Measurements from ENCODE around the gene DCTN5. TPM values are rescaled to one million over a fixed set of nuclear protein-coding genes. Genes with fewer than 3 reads are reported as not detected.

DCTN5 gene
- polyA plus RNA-seq, 1 of the 3 experiments (the other 2 are of a cell fraction) = 45.6 TPM

DNA sequence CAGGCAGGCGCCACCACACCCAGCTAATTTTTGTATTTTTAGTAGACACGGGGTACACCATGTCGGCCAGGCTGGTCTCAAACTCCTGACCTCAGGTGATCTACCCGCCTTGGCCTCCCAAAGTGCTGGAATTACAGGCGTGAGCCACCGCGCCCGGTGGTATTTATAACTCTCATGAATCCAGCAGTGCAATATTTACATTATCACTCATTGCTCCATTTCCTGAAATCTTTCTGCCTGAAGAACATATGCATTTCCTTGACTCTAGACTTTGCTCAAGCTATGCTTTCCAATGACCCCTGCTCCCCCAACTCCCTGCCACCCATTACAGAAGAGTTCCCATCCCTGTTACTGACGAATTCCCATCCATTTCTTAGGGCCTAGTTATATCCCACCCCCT is 25.5 kb upstream of the DCTN5 start:
- ChIA-PET POLR2A (no interaction called here), CTCF (no interaction called here)
- no peak for DNase-seq
- no peak overlapping the region for H3K9ac ChIP-seq
- no peaks in the 10 kb centered on the region for H3F3A ChIP-seq (replicated peaks; ENCODE audit: insufficient read depth)
- H3K9me3 ChIP-seq = no peaks in the 10 kb centered on the region
- no peak overlapping the region for H3K27ac ChIP-seq (ENCODE audit: low read depth in 2 of 2, low read length in 1 of 2)
- no peak overlapping the region for H3K4me3 ChIP-seq (ENCODE audit: low read depth in 2 of 2, low read length in 1 of 2)
- H3K79me2 ChIP-seq (ENCODE audit: insufficient read depth) = no peaks in the 10 kb centered on the region
- H3K4me2 ChIP-seq = no peak overlapping the region
- H3K27me3 ChIP-seq (ENCODE audit: insufficient read depth) = no peaks in the 10 kb centered on the region
- H4K20me1 ChIP-seq (ENCODE audit: insufficient read depth) = no peaks in the 10 kb centered on the region
- 90% methylated on average over 9 of the region's 9 CpGs for WGBS (ENCODE audit: low lambda C conversion rate)
- H3K36me3 ChIP-seq (replicated peaks in 1 of 2; ENCODE audit: control insufficient read depth in 1 of 2, insufficient read depth in 2 of 2, low read length in 1 of 2) = peaks cover 19 to 37% of the 10 kb centered on the region in 2 experiments
- H3K9me2 ChIP-seq = no peaks in the 10 kb centered on the region
- no peak overlapping the region for H2AFZ ChIP-seq (ENCODE audit: low read depth)
- H3K4me1 ChIP-seq (ENCODE audit: control insufficient read depth in 1 of 2, insufficient read depth in 2 of 2, low read depth in 1 of 2, low read length in 1 of 2) = no peaks in the 10 kb centered on the region
- TF ChIP-seq, protein P1, sequence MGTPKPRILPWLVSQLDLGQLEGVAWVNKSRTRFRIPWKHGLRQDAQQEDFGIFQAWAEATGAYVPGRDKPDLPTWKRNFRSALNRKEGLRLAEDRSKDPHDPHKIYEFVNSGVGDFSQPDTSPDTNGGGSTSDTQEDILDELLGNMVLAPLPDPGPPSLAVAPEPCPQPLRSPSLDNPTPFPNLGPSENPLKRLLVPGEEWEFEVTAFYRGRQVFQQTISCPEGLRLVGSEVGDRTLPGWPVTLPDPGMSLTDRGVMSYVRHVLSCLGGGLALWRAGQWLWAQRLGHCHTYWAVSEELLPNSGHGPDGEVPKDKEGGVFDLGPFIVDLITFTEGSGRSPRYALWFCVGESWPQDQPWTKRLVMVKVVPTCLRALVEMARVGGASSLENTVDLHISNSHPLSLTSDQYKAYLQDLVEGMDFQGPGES (IDR thresholded peaks at IDR 0.05; ENCODE audit: low read depth, low read length) = no peak
- TF ChIP-seq EP300 (IDR thresholded peaks at IDR 0.05; ENCODE audit: borderline replicate concordance in 1 of 2, low read depth in 1 of 2, low read length in 1 of 2) = no peak
- TF ChIP-seq CHD2 (IDR thresholded peaks at IDR 0.05; ENCODE audit: low read length, partially characterized antibody) = no peak

DNA sequence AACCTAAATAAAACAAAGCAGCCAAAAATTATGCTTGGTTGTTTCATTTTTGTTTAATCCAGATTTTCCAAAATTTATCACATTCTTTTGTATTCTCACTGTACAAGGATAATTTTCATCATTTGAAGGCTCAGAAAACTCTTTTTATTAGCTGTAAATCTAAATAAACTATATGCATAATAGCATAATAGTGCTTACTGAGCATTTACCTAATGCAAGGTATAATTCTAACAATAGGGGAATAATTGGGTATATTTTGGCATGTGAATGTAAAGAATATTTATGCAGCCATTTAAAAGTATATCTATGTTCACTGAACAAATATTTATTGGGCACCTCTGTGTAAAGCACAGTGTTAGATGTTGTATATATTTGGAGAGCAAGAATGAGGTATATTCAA is 17.2 kb upstream of the DCTN5 start:
- Histone ChIP-seq H3K4me3 (ENCODE audit: low read depth in 2 of 2, low read length in 1 of 2) (no peak overlapping the region), H3K27me3 (ENCODE audit: insufficient read depth) (no peaks in the 10 kb centered on the region), H3K36me3 (replicated peaks in 1 of 2; ENCODE audit: control insufficient read depth in 1 of 2, insufficient read depth in 2 of 2, low read length in 1 of 2) (peaks cover 41 to 67% of the 10 kb centered on the region in 2 experiments), H4K20me1 (ENCODE audit: insufficient read depth) (no peaks in the 10 kb centered on the region), H3K79me2 (ENCODE audit: insufficient read depth) (no peaks in the 10 kb centered on the region; the same call in 1 of the 2 replicates), H3K9me3 (no peaks in the 10 kb centered on the region), H3K9ac (no peak overlapping the region), H3K9me2 (no peaks in the 10 kb centered on the region), H3K4me2 (no peak overlapping the region), H3K27ac (ENCODE audit: low read depth in 2 of 2, low read length in 1 of 2) (no peak overlapping the region), H3K4me1 (ENCODE audit: control insufficient read depth in 1 of 2, insufficient read depth in 2 of 2, low read depth in 1 of 2, low read length in 1 of 2) (no peaks in the 10 kb centered on the region), H3F3A (replicated peaks; ENCODE audit: insufficient read depth) (no peaks in the 10 kb centered on the region), H2AFZ (ENCODE audit: low read depth) (no peak overlapping the region)
- ChIA-PET CTCF (interaction anchor here (1.5 kb wide), 1 partner anchor 10 kb away, joined by 3 read pairs; no protein-coding TSS in a partner anchor), POLR2A (no interaction called here)
- DNase-seq = no peak
- TF ChIP-seq FOSL2 (IDR thresholded peaks at IDR 0.05; ENCODE audit: borderline replicate concordance, low read depth) (no peak), EP300 (IDR thresholded peaks at IDR 0.05; ENCODE audit: borderline replicate concordance in 1 of 2, low read depth in 1 of 2, low read length in 1 of 2) (no peak), TAF1 (IDR thresholded peaks at IDR 0.05; ENCODE audit: borderline replicate concordance, low read depth, low read length) (no peak), SIN3A (IDR thresholded peaks at IDR 0.05; ENCODE audit: borderline replicate concordance, low read depth, low read length) (no peak), RXRA (IDR thresholded peaks at IDR 0.05; ENCODE audit: borderline replicate concordance, low read depth) (no peak), TEAD4 (IDR thresholded peaks at IDR 0.05; ENCODE audit: borderline replicate concordance, insufficient read depth) (no peak), JUND (IDR thresholded peaks at IDR 0.05) (no peak), NRF1 (IDR thresholded peaks at IDR 0.05; ENCODE audit: low read depth, low read length) (no peak)
- TF ChIP-seq, protein P2, sequence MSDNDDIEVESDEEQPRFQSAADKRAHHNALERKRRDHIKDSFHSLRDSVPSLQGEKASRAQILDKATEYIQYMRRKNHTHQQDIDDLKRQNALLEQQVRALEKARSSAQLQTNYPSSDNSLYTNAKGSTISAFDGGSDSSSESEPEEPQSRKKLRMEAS (IDR thresholded peaks at IDR 0.05; ENCODE audit: low read depth) = no peak
- TF ChIP-seq, protein P3, sequence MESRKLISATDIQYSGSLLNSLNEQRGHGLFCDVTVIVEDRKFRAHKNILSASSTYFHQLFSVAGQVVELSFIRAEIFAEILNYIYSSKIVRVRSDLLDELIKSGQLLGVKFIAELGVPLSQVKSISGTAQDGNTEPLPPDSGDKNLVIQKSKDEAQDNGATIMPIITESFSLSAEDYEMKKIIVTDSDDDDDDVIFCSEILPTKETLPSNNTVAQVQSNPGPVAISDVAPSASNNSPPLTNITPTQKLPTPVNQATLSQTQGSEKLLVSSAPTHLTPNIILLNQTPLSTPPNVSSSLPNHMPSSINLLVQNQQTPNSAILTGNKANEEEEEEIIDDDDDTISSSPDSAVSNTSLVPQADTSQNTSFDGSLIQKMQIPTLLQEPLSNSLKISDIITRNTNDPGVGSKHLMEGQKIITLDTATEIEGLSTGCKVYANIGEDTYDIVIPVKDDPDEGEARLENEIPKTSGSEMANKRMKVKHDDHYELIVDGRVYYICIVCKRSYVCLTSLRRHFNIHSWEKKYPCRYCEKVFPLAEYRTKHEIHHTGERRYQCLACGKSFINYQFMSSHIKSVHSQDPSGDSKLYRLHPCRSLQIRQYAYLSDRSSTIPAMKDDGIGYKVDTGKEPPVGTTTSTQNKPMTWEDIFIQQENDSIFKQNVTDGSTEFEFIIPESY (IDR thresholded peaks at IDR 0.05; ENCODE audit: borderline replicate concordance, low read depth) = no peak
- TF ChIP-seq, protein P4, sequence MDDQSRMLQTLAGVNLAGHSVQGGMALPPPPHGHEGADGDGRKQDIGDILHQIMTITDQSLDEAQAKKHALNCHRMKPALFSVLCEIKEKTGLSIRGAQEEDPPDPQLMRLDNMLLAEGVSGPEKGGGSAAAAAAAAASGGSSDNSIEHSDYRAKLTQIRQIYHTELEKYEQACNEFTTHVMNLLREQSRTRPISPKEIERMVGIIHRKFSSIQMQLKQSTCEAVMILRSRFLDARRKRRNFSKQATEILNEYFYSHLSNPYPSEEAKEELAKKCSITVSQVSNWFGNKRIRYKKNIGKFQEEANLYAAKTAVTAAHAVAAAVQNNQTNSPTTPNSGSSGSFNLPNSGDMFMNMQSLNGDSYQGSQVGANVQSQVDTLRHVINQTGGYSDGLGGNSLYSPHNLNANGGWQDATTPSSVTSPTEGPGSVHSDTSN (IDR thresholded peaks at IDR 0.05) = no peak

Measured in SK-N-SH (cell line).